Neural progenitor cell (in vitro differentiated cells): Measurements from ENCODE around the gene ZDHHC7. TPM values are rescaled to one million over a fixed set of nuclear protein-coding genes. Genes with fewer than 3 reads are reported as not detected.
"Not testable (repeated sequence)": the region's sequence is repeated elsewhere in the genome, so short reads cannot be mapped to it uniquely, and the experiment has no call there.

ENCODE experiments used
- DNase-seq: peaks from one replicate; pipeline ENCODE4 v3.0.0-alpha.2; 2016; ENCODE audit warnings: low spot score
- H2AFZ ChIP-seq: fragments of 200-600 bp; sonication (generic); replicated peaks from 2 replicates; pipeline ENCODE4 v1.6.1; 2016; ENCODE audit warnings: antibody characterized with exemption
- H3F3A ChIP-seq: fragments of 200-600 bp; sonication (generic); 2 replicates; pipeline ENCODE4 v1.6.1; 2016; ENCODE audit warnings: antibody characterized with exemption, low read depth
- H3K27ac ChIP-seq: fragments of 200-600 bp; sonication (generic); 2 replicates; pipeline ENCODE4 v1.5.1; 2016; ENCODE audit warnings: mild to moderate bottlenecking
- H3K27me3 ChIP-seq: fragments of 200-600 bp; sonication (generic); 2 replicates; pipeline ENCODE4 v1.6.1; 2016; ENCODE audit warnings: mild to moderate bottlenecking, moderate library complexity
- H3K36me3 ChIP-seq: fragments of 200-600 bp; sonication (generic); 2 replicates; pipeline ENCODE4 v1.5.1; 2016
- H3K4me1 ChIP-seq: fragments of 200-600 bp; sonication (generic); 2 replicates; pipeline ENCODE4 v1.6.1; 2016; ENCODE audit warnings: mixed run types
- H3K4me2 ChIP-seq: fragments of 200-600 bp; sonication (generic); 2 replicates; pipeline ENCODE4 v1.6.1; 2016
- H3K4me3 ChIP-seq: fragments of 200-600 bp; sonication (generic); 2 replicates; pipeline ENCODE4 v1.5.1; 2016
- H3K79me2 ChIP-seq: fragments of 200-600 bp; sonication (generic); 2 replicates; pipeline ENCODE4 v1.6.1; 2016; ENCODE audit warnings: low read depth
- H3K9ac ChIP-seq: fragments of 200-600 bp; sonication (generic); 2 replicates; pipeline ENCODE4 v1.6.1; 2016
- H3K9me3 ChIP-seq: fragments of 200-600 bp; sonication (generic); 2 replicates; pipeline ENCODE4 v1.5.1; 2016; ENCODE audit warnings: low read depth
- H4K20me1 ChIP-seq: fragments of 200-600 bp; sonication (generic); 2 replicates; pipeline ENCODE4 v1.6.1; 2016; ENCODE audit warnings: low read depth
- H3K27ac Mint-ChIP-seq: 3 replicates; pipeline ENCODE4 v1.8.0; 2021; ENCODE audit warnings: mixed read lengths
- H3K27me3 Mint-ChIP-seq: 2 replicates; pipeline ENCODE4 v1.8.0; 2022; ENCODE audit warnings: low read depth, mild to moderate bottlenecking, inconsistent platforms, moderate library complexity, mixed read lengths; ENCODE audit not compliant: insufficient read depth
- H3K36me3 Mint-ChIP-seq: 3 replicates; pipeline ENCODE4 v1.8.0; 2021; ENCODE audit warnings: mixed read lengths
- H3K4me1 Mint-ChIP-seq: 3 replicates; pipeline ENCODE4 v1.8.0; 2021; ENCODE audit warnings: mixed read lengths
- H3K4me3 Mint-ChIP-seq: 3 replicates; pipeline ENCODE4 v1.8.0; 2021; ENCODE audit warnings: mild to moderate bottlenecking, moderate library complexity, mixed read lengths
- H3K9me3 Mint-ChIP-seq: 3 replicates; pipeline ENCODE4 v1.8.0; 2020; ENCODE audit warnings: mixed read lengths
- EZH2 ChIP-seq: fragments of 200-600 bp; sonication (generic); IDR thresholded peaks from 2 replicates; pipeline ENCODE4 v1.6.1; 2017; ENCODE audit warnings: antibody characterized with exemption, mild to moderate bottlenecking, moderate library complexity
- EZH2phosphoT487 ChIP-seq: fragments of 200-600 bp; sonication (generic); IDR thresholded peaks from 2 replicates; pipeline ENCODE4 v1.6.1; 2017; ENCODE audit warnings: antibody characterized with exemption
- total RNA-seq: library from RNA; depleted of rRNA; stranded (reverse); fragments of >200 nt; gene quantifications from 2 replicates; pipeline ENCODE4 v1.2.3, GENCODE V29; 2015; ENCODE audit warnings: low replicate concordance
- TF ChIP-seq, protein P1 (sequence below): fragments of 200-600 bp; sonication (generic); IDR thresholded peaks from 2 replicates; pipeline ENCODE4 v1.5.1; 2017; ENCODE audit warnings: antibody characterized with exemption, mild to moderate bottlenecking

ZDHHC7 gene
- total RNA-seq, 1 donor from 2014 or later: 57.0 TPM

DNA sequence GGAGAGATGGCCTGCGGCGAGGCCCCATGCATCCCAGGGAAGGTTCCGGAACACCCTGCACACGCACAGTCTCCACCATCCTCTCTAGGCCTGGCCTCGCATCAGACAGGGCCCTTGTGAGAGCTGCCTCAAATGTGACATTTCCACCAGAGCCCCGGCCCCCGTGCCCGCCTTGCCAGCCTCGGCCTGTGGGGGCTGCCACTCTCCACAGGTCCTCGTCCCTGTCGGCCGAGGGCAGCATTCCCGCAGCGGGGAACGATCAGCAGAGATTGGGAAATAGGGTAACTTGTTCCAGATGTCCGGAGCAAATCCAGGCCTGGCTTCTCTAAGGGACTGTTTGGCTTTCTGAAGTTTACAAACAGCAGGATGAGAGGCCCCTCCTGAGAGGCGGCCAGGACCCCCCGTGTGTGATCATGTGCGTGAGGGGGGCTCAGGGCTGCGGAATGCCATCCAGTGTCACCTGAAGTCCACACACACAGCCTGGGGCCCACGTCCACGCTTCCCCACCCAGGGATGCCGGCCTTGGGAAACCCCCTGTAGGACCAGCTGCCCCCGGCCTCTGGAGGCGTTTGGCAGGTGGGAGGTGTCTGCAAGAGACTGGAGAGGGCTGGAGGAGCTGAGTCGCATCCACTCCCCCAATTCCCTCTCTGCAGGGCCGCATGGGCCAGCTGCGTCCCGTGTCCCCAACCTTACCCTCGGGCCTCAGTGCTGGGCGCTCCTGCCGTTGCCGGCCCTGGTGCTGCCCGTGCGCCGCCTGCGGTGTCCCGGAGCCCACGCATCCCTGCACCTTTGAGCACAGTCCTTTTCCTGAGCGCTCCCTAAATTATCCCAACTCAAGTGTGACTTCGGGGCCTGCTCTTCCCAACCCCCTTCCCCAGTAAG, 70.4 kb downstream of the ZDHHC7 start:
- Histone ChIP-seq H3K36me3 (no peaks in the 10 kb centered on the region), H4K20me1 (no peaks in the 10 kb centered on the region), H3K79me2 (no peaks in the 10 kb centered on the region), H3K9ac (no peak overlapping the region), H3K4me2 (no peak overlapping the region), H3K4me1 (no peaks in the 10 kb centered on the region), H3K27me3 (no peaks in the 10 kb centered on the region), H3K9me3 (no peaks in the 10 kb centered on the region), H3K27ac (no peak overlapping the region), H3K4me3 (no peak overlapping the region), H2AFZ (no peak overlapping the region), H3F3A (no peaks in the 10 kb centered on the region)
- peaks cover 5% of the 10 kb centered on the region for H3K27me3 Mint-ChIP-seq
- DNase-seq: no peak
- peak overlapping the region; percentile 38 for H3K4me3 Mint-ChIP-seq
- H3K9me3 Mint-ChIP-seq: peaks cover 3% of the 10 kb centered on the region
- TF ChIP-seq EZH2: no peak
- no peak for TF ChIP-seq EZH2phosphoT487
- TF ChIP-seq, protein P1, sequence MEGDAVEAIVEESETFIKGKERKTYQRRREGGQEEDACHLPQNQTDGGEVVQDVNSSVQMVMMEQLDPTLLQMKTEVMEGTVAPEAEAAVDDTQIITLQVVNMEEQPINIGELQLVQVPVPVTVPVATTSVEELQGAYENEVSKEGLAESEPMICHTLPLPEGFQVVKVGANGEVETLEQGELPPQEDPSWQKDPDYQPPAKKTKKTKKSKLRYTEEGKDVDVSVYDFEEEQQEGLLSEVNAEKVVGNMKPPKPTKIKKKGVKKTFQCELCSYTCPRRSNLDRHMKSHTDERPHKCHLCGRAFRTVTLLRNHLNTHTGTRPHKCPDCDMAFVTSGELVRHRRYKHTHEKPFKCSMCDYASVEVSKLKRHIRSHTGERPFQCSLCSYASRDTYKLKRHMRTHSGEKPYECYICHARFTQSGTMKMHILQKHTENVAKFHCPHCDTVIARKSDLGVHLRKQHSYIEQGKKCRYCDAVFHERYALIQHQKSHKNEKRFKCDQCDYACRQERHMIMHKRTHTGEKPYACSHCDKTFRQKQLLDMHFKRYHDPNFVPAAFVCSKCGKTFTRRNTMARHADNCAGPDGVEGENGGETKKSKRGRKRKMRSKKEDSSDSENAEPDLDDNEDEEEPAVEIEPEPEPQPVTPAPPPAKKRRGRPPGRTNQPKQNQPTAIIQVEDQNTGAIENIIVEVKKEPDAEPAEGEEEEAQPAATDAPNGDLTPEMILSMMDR: no peak
- H3K27ac Mint-ChIP-seq: peak overlapping the region; percentile 84
- H3K4me1 Mint-ChIP-seq: peaks cover 4% of the 10 kb centered on the region
- H3K36me3 Mint-ChIP-seq: no peaks in the 10 kb centered on the region

DNA sequence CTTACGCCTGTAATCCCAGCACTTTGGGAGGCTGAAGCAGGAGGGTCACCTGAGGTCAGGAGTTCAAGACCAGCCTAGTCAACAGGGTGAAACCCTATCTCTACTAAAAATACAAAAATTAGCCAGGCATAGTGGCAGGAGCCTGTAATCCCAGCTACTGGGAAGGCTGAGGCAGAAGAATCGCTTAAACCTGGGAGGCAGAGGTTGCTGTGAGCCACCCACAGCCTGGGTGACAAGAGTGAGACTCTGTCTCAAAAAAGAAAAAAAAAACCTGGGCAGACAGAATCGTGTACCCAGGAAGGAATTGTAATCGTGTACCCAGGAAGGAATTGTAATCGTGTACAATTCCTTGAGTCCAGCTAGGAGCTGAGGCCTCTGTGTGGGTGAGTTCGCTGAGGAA, 72.7 kb downstream of the ZDHHC7 start:
- not testable (repeated sequence) for H3K9me3 Mint-ChIP-seq, H3K79me2 ChIP-seq, DNase-seq, H3K36me3 ChIP-seq, H3K27ac ChIP-seq, H3K4me2 ChIP-seq, H3K4me1 ChIP-seq, H3K9ac ChIP-seq, H4K20me1 ChIP-seq, H3F3A ChIP-seq, H3K4me3 Mint-ChIP-seq, H3K27ac Mint-ChIP-seq, H3K4me3 ChIP-seq, H3K27me3 ChIP-seq, H3K9me3 ChIP-seq, H3K36me3 Mint-ChIP-seq, H3K4me1 Mint-ChIP-seq, H3K27me3 Mint-ChIP-seq, H2AFZ ChIP-seq

DNA sequence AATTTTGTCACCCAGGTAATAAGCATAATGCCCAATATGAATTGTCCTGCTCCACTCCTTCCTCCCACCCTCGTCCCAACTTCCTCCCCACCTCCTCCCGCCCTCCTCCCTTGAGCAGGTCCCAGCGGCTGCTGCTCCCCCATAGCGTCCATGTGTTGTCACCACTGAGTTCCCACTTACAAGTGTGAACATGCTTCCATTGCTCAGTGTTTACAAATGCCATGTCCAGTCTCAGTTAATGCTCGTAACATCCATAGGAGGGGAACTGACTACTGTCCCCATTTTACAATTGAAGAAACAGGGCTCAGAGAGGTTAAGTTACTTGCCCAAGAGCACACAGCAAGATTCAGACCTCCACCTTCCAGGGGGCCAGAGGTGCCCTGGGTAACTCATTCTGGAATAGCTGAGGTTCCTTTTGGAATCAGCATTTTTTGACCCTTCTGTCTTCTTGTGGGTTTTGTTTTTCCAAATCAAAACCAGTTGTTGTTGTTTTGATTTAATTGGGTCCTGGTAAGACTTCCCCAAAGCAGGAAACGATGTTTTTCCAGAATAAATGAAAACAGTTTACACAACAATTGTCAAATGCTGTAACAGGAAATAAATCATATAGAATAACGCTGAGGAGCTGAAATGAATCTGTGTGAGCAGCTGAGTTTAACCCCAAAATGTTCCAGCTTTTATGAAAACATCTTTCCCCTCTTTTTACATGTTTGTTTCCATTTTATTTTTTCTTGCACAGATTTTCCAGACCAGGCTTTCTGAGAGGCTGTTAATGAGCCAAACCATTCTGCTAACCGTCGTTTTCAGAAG, 73.9 kb downstream of the ZDHHC7 start:
- Histone ChIP-seq H3K79me2 (no peaks in the 10 kb centered on the region), H3K4me3 (no peak overlapping the region), H3K4me1 (no peaks in the 10 kb centered on the region), H3F3A (no peaks in the 10 kb centered on the region), H3K36me3 (no peaks in the 10 kb centered on the region), H4K20me1 (no peaks in the 10 kb centered on the region), H2AFZ (no peak overlapping the region), H3K27me3 (no peaks in the 10 kb centered on the region), H3K9me3 (no peaks in the 10 kb centered on the region), H3K9ac (no peak overlapping the region), H3K27ac (no peak overlapping the region), H3K4me2 (no peak overlapping the region)
- H3K27ac Mint-ChIP-seq: no peak overlapping the region
- peaks cover 8% of the 10 kb centered on the region for H3K4me1 Mint-ChIP-seq
- no peaks in the 10 kb centered on the region for H3K9me3 Mint-ChIP-seq
- H3K36me3 Mint-ChIP-seq: no peaks in the 10 kb centered on the region
- no peak for DNase-seq
- TF ChIP-seq EZH2phosphoT487: no peak
- TF ChIP-seq EZH2: no peak
- TF ChIP-seq, protein P1: no peak
- H3K4me3 Mint-ChIP-seq: no peak overlapping the region
- H3K27me3 Mint-ChIP-seq: peaks cover 5% of the 10 kb centered on the region
